Fibroblast of peridontal ligament (primary cell): ENCODE measurements around the gene B3GALT4.
A peak's percentile ranks its signal among the peaks of the same experiment; 100 is the strongest.

ENCODE experiments used
- DNase-seq: peaks from one replicate; pipeline ENCODE4 v3.0.0-alpha.2; 2010; ENCODE audit errors: extremely low read depth

Gene B3GALT4

DNA sequence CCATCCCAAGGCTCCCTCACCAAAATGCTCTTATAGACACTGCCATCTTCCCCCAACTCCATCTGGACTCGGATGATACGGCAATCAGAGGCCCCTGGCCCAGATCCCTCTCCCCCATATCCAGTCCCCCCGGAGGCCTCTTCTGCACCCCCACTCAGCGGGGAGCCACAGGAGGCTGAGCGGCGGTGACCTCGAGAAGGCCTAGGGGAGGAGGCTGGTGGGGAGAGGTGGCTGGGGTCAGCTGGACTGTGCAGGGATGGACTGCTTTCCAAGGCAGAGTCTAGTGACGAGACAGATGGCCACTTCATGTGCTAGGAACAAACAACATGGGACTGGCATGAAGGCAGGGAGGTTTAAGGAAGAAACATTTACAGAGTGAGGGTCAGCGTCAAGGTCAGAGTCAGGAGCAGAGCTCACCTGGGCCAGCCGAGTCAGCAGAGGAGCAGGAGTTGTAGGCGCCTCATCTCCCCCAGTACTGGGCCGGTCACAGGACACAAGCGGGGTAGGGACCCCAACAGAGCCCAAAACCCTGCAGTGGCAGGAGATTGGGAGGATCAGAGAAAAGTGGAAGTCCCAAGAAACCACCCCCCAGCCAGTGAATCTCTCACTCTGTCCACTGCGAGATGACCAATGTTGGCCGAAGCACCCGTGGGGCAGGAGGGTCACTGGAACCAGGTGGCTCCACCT lies 16.2 kb downstream of the B3GALT4 start:
- DNase-seq = no peak

DNA sequence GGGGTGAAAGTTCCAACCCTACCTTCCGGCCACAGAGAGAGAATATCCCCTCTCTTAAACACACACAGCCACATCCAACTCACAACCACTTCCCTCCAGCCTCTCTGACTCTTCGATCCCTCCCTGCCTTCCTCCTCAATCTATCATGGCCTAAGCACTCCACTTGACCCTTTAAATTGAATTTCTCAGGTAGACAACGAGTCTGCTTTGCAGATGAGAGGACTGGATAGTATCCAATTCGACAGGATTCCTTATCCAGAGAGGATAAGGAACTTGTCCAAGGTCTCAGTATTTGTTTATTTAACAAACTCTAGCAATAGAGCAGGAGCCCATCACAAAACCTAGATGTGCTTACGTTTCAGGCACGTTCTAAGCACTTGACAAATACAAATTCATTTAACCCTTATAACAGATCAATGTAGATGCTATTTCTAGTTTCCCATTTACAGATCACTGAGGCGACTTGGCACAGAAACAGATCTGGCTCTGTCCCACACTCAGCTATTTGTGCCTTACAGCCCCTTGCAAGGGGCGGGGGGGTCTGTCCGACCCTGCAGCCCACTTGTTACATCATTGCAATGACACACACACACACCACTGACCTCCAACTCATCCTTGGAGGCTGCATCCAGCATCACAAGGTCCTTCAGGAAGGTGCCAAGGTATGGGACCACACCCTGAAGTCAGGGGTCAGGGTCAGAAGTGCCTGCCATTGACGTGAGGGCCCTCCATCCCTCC lies 17.3 kb downstream of the B3GALT4 start:
- DNase-seq = no peak

DNA sequence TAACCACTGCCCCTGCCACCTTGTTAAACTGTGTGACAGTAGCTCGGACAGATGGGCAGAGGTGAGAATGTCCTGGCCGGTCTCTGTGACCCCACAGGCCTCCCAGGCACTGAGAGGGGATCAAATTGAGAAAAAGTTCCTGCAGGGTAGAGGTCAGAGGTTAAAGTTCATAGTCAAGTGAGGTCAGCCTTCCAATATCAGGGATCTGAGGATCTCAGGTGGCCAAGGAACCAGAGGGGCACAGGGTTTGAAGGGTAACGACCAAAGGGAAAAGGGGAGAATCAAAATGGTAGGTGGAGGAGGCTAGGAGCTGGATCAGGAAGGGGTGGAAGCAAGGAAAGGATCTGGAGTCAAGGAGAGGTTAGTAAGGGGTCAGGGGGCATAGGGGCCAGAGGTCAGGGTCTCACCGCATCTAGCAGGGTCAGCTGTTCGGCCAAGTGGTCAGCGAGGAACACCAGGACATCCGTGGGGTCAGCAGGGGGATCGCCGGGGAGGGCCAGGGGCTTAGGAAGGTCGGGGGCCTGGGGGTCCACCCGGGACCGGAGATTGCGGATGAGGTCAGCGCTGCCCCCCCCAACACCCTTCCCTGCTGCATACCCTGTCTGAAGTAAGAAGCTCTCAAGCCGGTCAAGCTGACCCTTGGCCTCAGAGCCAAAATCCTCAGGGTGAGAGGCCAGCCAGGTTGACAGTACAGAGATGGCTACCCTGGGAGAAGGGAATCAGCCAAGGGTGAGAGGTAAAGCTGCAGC lies 18.9 kb downstream of the B3GALT4 start:
- DNase-seq = no peak

DNA sequence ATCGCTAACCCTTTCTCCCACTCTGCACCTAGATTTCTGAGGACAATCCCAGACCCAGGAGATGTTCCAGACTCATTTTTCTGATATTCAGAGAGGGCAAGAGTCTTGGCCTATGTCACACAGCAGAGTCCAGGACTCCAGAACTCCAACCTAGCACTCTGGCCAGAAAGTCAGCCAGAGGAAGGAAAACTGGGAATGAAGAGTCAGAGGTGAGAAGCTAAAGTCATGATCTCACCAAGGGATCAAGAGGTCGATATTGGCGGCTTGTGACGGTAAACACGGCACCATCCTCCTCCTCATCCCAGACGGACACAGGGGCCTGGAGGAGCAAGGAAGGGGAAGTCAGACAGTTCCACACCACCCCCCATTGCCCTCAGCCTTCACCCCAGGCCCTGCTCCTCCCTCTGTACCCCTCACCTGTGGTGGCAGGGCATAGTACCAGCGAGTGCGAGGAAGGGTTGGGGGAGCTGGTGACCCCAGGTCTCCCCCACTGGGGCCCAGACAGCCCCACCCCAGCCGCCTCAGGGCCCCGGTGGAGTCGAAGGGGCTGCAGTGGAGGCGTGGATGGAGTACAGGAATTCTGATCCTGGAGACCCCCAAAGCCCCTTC lies 20.0 kb downstream of the B3GALT4 start:
- DNase-seq = no peak

DNA sequence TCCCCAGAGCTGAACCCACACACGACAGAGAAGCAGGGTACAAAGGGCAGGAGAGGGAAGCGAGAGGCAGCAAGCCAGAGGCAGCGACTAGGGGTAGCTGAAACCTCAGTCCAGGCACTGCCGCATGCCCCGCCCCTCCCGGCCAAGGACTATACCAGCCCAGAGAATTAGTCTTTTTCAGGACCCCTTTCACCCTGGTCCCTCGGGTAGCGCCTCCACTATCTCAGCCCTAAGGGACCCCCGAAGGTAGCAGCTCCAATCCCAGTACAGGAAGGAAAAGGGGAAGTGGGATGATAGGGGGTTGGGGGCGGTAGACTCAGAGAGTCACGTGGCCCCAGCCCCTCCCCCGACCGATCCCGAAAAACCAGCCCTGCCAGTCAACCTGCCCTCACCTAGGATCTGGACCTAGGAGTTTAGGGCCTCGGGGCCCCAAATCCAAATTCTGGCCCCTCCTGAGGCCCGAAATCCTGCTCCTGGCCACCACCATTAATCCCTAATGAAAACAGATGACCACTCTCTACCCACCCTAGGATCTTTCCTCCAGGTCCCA lies 20.6 kb downstream of the B3GALT4 start:
- DNase-seq = no peak

DNA sequence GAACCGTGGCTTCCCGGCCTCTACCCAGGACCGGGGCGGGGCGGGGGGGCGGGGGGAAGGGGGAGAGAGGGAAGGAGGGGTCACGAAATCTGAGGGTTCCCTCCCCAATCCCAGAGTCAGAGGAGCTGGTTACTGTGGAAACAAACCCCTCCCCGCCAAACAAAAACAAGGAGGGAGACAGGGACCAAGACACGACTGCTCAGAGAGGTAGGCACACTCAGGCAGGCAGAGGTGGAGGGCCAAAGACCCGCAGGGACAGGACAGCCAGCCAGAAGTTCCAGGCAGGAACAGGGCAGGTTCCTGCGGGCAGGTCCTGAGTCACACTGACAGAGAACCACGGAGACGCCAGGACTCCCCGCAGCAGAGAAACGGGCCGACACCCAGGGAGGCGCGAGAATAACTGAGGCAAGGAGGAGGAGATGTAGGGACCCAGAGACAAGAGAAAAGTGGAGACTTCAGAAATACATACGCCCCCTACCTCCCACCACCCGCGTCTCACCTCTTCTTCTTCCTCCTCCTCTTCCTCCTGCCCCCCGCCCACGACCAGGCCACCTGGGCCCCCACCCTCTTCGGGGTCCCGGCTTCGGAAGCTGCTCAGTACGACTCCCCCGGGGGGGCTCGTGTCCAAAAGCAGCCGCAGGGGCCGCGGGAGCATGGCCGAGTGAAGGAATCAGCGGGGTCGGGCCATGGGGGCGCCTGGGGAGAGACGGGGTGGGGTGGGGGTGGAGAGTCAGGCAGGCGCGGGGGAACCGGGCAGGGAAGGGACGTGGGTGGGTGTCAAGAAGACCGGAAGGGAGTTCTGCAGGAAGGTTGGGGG lies 21.2 kb downstream of the B3GALT4 start:
- peak; percentile 85 for DNase-seq

DNA sequence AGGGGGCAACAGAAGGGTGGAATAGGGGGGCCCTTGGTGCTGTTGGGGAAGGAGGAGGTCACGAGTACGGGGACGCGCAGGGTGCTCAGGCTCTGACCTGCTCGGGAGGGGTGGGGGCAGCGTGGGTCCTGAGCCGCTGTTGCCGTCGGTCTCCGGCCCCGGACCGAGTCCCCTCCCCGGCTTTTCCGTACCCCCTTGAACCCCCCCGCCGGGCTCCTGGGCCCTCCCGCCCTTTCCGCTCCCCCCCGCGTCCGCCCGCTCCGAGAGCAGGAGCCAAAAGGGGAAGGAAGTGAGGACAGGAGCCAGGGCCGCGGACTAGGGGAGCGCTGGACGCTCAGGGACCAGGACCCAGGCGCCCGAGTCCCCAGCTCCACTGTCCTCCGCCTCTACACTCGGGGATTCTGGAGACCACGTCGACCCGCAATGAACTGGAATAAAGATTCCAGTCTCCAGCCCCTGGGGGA lies 21.9 kb downstream of the B3GALT4 start, which contains the start of gene RGL2:
RGL2 (minus strand) TSS at position 170 of the 464 bp plus-strand sequence. CDS start 332 bp downstream, outside the sequence.
- DNase-seq = peak; percentile 25

DNA sequence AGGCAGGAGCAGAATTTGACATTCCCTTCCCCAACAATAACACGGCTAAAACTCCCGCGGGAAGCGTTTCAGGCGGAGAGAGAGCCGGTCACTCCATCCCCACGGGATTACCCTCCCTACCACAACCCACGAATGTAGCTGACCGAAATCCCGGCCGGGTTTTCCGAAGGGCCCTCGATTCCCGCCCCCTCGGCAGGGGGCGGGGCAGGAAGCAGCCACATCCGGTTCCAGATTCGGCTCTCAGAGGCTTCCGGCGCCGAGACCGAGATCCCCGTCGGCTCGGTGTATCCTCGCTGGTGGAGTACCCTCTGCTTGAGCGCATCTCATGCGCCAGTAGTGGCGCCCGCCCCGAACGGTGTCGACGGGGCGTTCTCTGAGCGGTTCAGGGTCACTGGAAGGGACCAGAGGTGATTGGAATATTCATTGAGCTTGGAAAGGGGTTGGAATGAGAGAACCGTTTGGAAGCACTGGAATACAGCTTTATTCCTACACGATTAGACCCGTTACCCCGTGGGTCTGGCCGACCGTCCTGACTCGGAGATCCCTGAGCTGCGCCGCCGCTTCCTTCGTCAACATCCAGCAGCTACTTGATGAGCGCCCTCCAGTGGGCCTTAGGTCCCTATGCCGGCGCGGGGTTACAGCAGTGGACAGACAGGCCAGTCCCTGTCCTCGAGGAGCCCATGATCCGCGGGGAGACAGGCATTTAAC lies 22.5 kb downstream of the B3GALT4 start:
- DNase-seq = peak; percentile 87

DNA sequence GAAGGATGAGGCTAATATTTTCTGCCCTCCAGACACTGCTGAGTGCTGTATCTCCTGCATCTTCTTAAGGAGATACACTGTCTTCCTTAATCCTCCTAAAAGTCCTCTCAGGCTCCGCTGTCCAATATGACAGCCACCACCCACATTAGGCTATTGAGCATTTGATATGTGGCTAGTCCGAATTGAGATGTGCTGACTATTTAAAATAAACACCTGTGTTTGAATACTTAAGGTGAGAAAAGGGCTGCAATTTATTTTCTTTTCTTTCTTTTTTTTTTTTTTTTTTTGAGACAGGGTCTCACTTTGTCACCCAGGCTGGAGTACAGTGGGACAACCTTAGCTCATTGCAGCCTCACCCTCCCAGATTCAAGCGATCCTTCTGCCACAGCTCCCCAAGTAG lies 25.0 kb downstream of the B3GALT4 start:
- DNase-seq = no peak

DNA sequence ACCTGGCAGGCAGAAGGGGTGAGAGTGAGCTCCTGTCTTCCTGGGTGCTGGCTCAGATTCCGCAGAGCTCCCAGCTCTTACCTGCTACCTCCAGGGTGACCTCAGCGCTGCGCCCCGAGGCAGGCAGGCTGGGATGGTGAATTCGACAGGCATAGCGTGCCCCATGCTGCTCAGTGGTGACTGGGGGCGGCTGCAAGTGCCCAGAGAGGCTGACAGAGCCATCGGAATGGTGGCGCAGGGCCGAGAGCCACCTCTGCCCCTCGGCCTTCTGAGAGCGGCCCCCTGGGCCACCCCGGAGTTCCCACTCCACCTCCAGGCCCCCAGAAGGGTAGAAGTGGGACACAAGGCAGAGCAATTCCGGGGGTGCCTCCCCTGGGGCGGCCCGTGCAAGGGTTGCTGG lies 27.3 kb downstream of the B3GALT4 start:
- no peak for DNase-seq

DNA sequence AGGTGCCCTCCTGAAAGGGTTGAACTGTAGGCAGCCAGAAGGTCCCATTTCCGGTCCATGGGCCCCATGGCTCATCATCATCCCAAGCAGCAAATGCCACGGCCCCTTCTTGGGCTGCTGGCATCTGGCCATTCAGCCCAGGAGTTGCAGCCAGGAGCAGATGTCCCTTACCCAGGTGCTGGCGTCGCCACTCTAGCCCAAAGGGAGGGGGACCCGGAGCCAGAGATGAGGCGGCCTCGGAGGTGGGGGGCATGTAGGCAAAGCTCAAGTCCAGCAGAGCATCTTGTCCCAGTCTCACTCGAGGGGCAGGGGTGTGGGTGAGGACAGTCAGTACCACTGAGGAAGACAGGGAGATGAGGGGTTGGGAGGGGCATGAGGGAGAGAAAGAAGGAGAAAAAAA lies 28.1 kb downstream of the B3GALT4 start:
- DNase-seq = no peak

DNA sequence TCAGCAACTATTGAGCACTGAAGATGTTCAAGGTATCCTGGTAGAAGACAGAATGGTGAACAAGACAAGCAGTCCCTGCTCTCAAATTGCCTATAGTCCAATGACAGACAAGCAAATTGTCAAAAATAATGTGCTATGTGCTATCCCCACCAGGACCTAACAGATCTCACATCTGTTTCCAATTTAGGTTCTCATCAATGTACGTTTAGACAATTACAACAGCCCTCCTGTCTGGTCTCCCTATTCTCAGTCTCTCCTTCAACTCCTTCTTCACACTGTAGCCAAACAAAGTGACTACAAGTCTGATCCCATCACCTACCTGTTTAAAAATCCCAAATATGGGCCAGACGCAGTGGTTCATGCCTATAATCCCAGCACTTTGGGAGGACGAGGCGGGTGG lies 29.4 kb downstream of the B3GALT4 start:
- DNase-seq = no peak

DNA sequence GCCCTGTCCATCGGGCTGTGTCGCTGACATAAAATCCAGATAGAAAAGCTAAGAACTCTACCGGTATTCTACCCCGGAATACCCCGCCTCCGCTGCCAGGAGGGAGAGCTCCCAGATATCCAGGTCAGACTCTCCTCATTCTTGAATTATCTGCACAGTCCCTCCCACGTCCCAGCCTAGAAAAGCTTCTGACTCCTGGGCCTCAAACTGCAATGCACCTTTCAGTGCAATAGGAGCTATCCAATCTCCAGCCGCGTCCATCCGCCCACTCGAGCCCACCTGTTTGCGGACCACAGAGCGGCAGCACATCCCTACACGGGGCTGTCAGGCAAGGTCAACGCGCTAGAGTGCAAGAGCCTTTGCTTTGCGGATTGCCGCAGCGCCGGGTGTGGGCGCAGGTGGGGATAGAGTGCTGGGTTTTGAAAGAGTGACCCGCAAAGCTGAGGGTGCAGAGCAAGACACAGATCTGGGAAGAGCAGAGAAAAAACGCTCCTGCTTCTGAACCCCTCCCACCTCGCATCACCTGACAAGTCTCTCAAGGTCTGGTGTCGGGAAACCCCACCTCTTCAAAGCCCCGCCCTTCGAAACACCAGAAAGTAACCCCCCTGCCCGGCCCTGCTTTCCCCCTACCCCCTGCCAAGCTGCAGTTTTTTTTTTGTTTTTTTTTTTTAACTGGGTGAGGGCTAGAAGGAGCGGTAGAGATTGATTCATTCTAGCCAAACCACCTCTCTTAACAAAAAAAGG lies 35.6 kb downstream of the B3GALT4 start:
- DNase-seq = peak; percentile 58

DNA sequence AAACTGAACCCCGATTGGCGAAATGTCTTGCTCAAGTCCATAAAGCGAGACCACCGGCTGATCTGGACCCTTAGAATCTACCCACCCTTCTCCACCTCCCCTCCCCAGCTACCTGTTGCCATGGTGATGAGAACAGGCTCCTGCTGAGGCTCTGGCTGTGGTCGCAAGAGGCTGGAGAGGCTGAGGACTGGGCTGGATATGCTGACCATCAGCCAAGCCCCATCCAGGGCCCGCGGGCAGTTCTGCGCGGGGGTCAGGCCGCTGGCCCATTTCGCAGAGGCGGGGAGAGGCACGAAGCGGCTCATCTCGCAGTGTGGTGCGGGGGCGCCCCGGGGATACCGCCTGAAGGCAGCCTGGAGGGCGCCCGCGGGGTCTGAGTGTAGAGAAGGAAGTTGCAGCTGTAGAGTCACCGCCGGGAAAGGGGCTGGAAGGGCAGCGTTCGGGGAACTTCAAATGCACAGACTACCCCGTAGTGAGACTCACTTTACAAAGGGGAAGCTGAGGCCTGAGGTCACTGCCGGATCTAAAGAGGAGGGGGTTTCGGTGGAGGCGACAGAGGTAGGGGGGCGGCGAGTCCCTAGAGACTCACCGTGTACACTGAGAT lies 36.3 kb downstream of the B3GALT4 start:
- peak; percentile 15 for DNase-seq

DNA sequence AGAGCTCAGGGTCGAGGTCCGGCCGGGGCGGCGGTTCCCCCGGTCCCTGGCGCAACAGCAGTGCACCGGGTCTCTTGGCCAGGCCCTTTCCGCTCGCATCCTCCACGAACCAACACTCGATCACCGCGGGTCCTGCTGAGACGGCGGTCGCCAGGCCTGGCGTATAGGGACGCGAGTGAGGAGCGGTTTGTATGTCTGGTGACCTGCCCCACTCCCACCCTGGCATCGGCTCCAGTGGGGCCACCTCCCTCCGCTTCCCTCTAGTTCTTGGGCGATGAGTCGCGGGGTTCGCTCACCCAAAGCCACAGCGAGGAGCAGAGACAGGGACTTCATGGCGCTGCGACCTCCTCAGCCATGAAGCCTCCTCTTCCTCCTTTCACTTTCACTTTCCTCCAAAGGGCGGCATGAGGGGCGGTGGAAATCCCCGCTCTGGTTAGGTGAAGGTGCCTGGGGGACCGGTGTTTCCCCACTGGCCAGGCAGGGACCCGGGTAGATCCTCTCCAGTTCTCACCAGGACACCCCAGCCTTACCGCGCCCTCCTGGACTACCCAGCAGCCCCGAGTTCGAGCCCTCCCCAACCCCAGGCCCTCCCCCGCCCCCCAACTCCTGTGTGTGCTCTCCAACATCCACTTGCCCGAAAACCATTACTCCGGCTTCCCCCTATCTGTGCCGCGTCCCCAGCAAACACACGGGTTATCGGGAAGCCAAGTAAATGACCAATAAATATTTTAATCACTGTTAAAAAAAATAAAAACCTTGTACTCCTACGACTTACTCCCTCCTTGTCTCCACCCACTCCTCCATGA lies 37.0 kb downstream of the B3GALT4 start, which contains the start of gene TAPBP:
TAPBP (minus strand) TSS at position 370 of the 806 bp plus-strand sequence; CDS start at position 333, 37 bp downstream.
- DNase-seq = peak; percentile 55

DNA sequence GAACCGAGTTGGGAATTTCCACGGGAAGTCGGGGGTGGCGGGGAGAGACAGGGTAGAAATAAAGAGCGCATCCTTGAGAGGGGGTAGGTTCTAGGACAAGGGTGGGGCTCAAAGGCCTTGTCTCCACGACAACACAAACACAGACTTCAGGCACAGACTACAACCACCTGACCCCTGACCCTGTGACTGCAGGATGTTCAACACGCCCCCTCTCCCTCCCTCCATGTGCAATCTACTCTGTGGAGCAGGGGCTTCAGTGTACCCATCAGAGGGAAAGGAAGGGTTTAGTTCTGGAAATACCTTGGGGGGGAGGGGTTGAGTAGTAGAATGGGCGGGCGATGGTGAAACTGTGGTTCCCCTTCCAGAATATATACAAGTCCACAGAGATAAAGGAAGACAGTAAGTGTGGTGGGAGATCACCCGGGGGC lies 37.6 kb downstream of the B3GALT4 start:
- DNase-seq = peak; percentile 58

DNA sequence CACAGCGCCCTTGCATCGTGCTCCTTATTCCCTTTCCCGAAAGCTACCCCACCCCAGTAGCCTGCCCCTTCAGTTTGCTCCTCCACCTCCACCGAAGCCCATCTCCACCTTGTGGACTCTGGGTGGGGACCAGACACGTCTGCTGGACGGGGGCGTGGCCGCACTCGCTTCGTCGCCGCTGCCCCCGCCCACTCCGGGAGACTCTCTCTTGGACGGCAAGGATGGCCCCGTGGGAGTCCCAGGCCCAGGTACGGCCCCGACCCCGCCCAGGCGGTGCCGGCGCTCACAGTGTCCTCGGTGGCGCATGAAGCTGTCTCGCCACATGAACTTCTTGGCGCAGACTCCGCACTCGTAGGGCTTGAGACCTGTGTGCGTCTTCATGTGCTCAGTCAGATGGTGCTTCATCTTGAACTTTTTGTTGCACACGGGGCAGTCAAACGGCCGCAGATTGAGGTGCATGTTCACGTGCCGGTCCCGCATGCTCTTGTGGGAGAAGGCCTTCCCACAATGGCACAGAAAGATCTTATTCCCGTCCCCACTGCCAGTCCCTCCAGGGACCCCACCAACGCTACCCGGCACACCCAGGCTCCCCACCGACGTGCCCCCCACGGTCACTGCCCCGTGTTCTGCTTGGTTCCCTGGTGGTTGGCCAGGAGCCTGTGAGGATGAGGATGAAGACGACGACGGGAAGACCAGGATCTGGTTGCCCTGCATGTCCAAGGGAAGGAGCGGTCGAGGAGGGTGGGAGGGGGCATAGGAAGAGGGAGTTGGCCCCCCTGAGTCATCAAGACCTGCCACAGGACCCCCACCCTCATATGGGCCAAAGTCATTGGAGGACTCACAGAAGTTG lies 38.2 kb downstream of the B3GALT4 start:
- DNase-seq = no peak
